Measurements from ENCODE around the gene FRAS1.

- TF ChIP-seq CTCF (conservative IDR thresholded peaks at IDR 0.05 in 1 of 2, IDR thresholded peaks at IDR 0.05 in 1 of 2; ENCODE audit: low read depth in 1 of 2, low read length in 2 of 2) (no peak), EZH2 (IDR thresholded peaks at IDR 0.05; ENCODE audit: low read length, missing control alignments) (no peak)
Observed at GRCh38 chr4:78533854-78534253, 476.7 kb downstream of the FRAS1 start.

Measured in fibroblast of lung (primary cell).